H1 (cell line): ENCODE results near the gene TMEM161A. TPM values are rescaled to one million over a fixed set of nuclear protein-coding genes. Genes with fewer than 3 reads are reported as not detected.

ENCODE experiments used
- CTCF ChIA-PET: fragments of 300-600 bp; sonication (Branson Sonifier 250); formaldehyde crosslinking; loops from one replicate; lab custom pipeline; 2021; ENCODE audit not compliant: partially characterized antibody; lab: Charles Lee
- POLR2A ChIA-PET: fragments of 300-600 bp; sonication (Branson Sonifier 250); formaldehyde crosslinking; loops from one replicate; lab custom pipeline; 2021; ENCODE audit warnings: inconsistent platforms; ENCODE audit not compliant: partially characterized antibody; lab: Charles Lee
- DNase-seq, 2 experiments: peaks; one replicate each; pipeline versions ENCODE4 v3.0.0 to v3.0.0-alpha.2; 2010 to 2022; ENCODE audit warnings: low spot score in 2 of 2, low read depth in 1 of 2, mixed read lengths in 1 of 2
- FAIRE-seq: peaks from 2 replicates; lab custom pipeline; 2011; peaks lifted over from hg19 to GRCh38; lab: Jason Lieb, UNC
- H2AFZ ChIP-seq: 2 replicates; pipeline ENCODE4 v1.8.1; 2012; ENCODE audit warnings: low read length, inconsistent platforms
- H2AK5ac ChIP-seq: 2 replicates; pipeline ENCODE4 v1.6.1; 2013; ENCODE audit warnings: low read depth, low read length
- H2BK120ac ChIP-seq: replicated peaks from 2 replicates; pipeline ENCODE3; 2013; ENCODE audit warnings: low read depth, low read length, inconsistent platforms
- H2BK12ac ChIP-seq: 2 replicates; pipeline ENCODE4 v1.6.1; 2013; ENCODE audit warnings: low read depth, low read length
- H2BK15ac ChIP-seq: 2 replicates; pipeline ENCODE4 v1.6.1; 2013; ENCODE audit warnings: low read length
- H2BK20ac ChIP-seq: 2 replicates; pipeline ENCODE4 v1.6.1; 2013; ENCODE audit warnings: low read length
- H2BK5ac ChIP-seq: 2 replicates; pipeline ENCODE4 v1.6.1; 2013; ENCODE audit warnings: low read depth, low read length
- H3K14ac ChIP-seq: 2 replicates; pipeline ENCODE4 v1.6.1; 2013; ENCODE audit warnings: inconsistent platforms; ENCODE audit not compliant: insufficient read length
- H3K18ac ChIP-seq: 2 replicates; pipeline ENCODE4 v1.6.1; 2013; ENCODE audit warnings: low read length; ENCODE audit errors: extremely low read depth
- H3K23ac ChIP-seq: 2 replicates; pipeline ENCODE4 v1.6.1; 2013; ENCODE audit warnings: inconsistent platforms; ENCODE audit not compliant: insufficient read length
- H3K23me2 ChIP-seq: 2 replicates; pipeline ENCODE4 v1.6.1; 2013; ENCODE audit warnings: low read depth, low read length
- H3K27ac ChIP-seq: 2 replicates; pipeline ENCODE4 v1.6.1; 2011; ENCODE audit warnings: low read depth, low read length, inconsistent platforms
- H3K27me3 ChIP-seq, 4 experiments: replicated peaks in 1 of 4; 1 replicate in 1 of 4; 2 replicates in 3 of 4; pipeline versions ENCODE4 v1.6.1 to v1.8.1; 2011 to 2013; ENCODE audit warnings: low read length in 3 of 4, mild to moderate bottlenecking in 3 of 4, inconsistent platforms in 2 of 4, mixed read lengths in 2 of 4, moderate library complexity in 1 of 4; ENCODE audit not compliant: control insufficient read depth in 3 of 4, insufficient read depth in 3 of 4; ENCODE audit errors: extremely low read depth in 1 of 4
- H3K36me3 ChIP-seq, 4 experiments: 2 replicates each; pipeline versions ENCODE4 v1.6.1 to v1.8.1; 2011 to 2013; ENCODE audit warnings: mild to moderate bottlenecking in 4 of 4, low read length in 3 of 4, moderate library complexity in 2 of 4, control low read depth in 1 of 4, inconsistent platforms in 1 of 4; ENCODE audit not compliant: insufficient read depth in 4 of 4, control insufficient read depth in 2 of 4
- H3K4ac ChIP-seq: replicated peaks from 2 replicates; pipeline ENCODE3; 2013; ENCODE audit warnings: low read length, low read depth, mixed read lengths, inconsistent platforms; ENCODE audit not compliant: insufficient read length
- H3K4me1 ChIP-seq, 4 experiments: replicated peaks in 1 of 4; 1 replicate in 1 of 4; 2 replicates in 3 of 4; pipeline versions ENCODE4 v1.6.1 to v1.8.1; 2011 to 2013; ENCODE audit warnings: low read length in 3 of 4, inconsistent platforms in 2 of 4, mixed read lengths in 1 of 4; ENCODE audit not compliant: insufficient read depth in 4 of 4, control insufficient read depth in 3 of 4
- H3K4me2 ChIP-seq, 2 experiments: 2 replicates each; pipeline versions ENCODE4 v1.6.1 to v1.8.1; 2011 to 2013; ENCODE audit warnings: low read depth in 2 of 2, low read length in 2 of 2, control low read depth in 1 of 2, inconsistent platforms in 1 of 2, mild to moderate bottlenecking in 1 of 2; ENCODE audit not compliant: insufficient read depth in 1 of 2
- H3K4me3 ChIP-seq, 4 experiments: fragments of 200-600, 300-600 bp in 1 of 4; sonication (generic), shearing (Covaris generic), sonication (Bioruptor Twin) in 1 of 4; 2 replicates each; pipeline versions ENCODE4 v1.5.1 to v1.8.1; 2011 to 2016; ENCODE audit warnings: low read length in 4 of 4, low read depth in 3 of 4, control low read depth in 2 of 4, inconsistent platforms in 2 of 4, mild to moderate bottlenecking in 2 of 4, mixed read lengths in 1 of 4, moderate library complexity in 1 of 4; ENCODE audit not compliant: insufficient read depth in 2 of 4; ENCODE audit errors: extremely low read depth in 1 of 4
- H3K56ac ChIP-seq: replicated peaks from 2 replicates; pipeline ENCODE3; 2013; ENCODE audit warnings: low read depth, mild to moderate bottlenecking, mixed read lengths, low read length, inconsistent platforms; ENCODE audit not compliant: insufficient read length
- H3K79me1 ChIP-seq: 2 replicates; pipeline ENCODE4 v1.6.1; 2013; ENCODE audit warnings: low read depth, low read length, control low read depth
- H3K79me2 ChIP-seq, 2 experiments: 2 replicates each; pipeline versions ENCODE4 v1.6.1 to v1.8.1; 2012 to 2013; ENCODE audit warnings: low read length in 2 of 2, mild to moderate bottlenecking in 2 of 2, inconsistent platforms in 1 of 2; ENCODE audit not compliant: insufficient read depth in 2 of 2, control insufficient read depth in 1 of 2
- H3K9ac ChIP-seq, 4 experiments: replicated peaks in 1 of 4; 1 replicate in 1 of 4; 2 replicates in 3 of 4; pipeline versions ENCODE4 v1.6.1 to v1.8.1; 2011 to 2013; ENCODE audit warnings: low read depth in 3 of 4, low read length in 3 of 4, control low read depth in 2 of 4, mild to moderate bottlenecking in 2 of 4, moderate library complexity in 2 of 4, inconsistent platforms in 1 of 4; ENCODE audit errors: extremely low read depth in 1 of 4
- H3K9me3 ChIP-seq, 2 experiments: 2 replicates each; pipeline versions ENCODE4 v1.6.1 to v1.8.1; 2012 to 2013; ENCODE audit warnings: mild to moderate bottlenecking in 2 of 2, moderate library complexity in 2 of 2, control low read depth in 1 of 2, inconsistent platforms in 1 of 2, low read depth in 1 of 2, low read length in 1 of 2, mixed read lengths in 1 of 2; ENCODE audit not compliant: insufficient read depth in 2 of 2
- H4K20me1 ChIP-seq, 2 experiments: replicated peaks in 1 of 2; 2 replicates each; pipeline versions ENCODE3 to v1.8.1; 2011 to 2013; ENCODE audit warnings: inconsistent platforms in 2 of 2, low read length in 2 of 2, mild to moderate bottlenecking in 1 of 2; ENCODE audit not compliant: insufficient read depth in 2 of 2, control insufficient read depth in 1 of 2
- H4K5ac ChIP-seq: 2 replicates; pipeline ENCODE4 v1.6.1; 2013; ENCODE audit warnings: low read length, low read depth, mixed read lengths, inconsistent platforms; ENCODE audit not compliant: insufficient read length
- H4K8ac ChIP-seq: 2 replicates; pipeline ENCODE4 v1.8.0; 2013; ENCODE audit warnings: mild to moderate bottlenecking, moderate library complexity, low read length, inconsistent platforms; ENCODE audit not compliant: insufficient read depth; ENCODE audit errors: extremely low read depth
- H4K91ac ChIP-seq: replicated peaks from 2 replicates; pipeline ENCODE3; 2013; ENCODE audit warnings: low read length, mixed read lengths, inconsistent platforms; ENCODE audit not compliant: insufficient read length
- HDAC6 ChIP-seq: IDR thresholded peaks from one replicate; pipeline ENCODE4 v1.7.1; 2012; ENCODE audit warnings: low read depth, mild to moderate bottlenecking, inconsistent platforms, low read length, moderate library complexity
- WGBS, 2 experiments: shearing (Covaris generic) in 1 of 2; methylation state at CpG; one replicate each; pipeline versions ENCODE4 v1.1.6 to v1.1.7; 2013 to 2015; ENCODE audit warnings: low lambda C conversion rate in 2 of 2, mixed read lengths in 2 of 2, inconsistent platforms in 1 of 2, low coverage in 1 of 2, missing lambda C conversion rate in 1 of 2; ENCODE audit not compliant: insufficient replicate concordance in 2 of 2, insufficient coverage in 1 of 2, insufficient read length in 1 of 2; ENCODE audit errors: extremely low coverage in 1 of 2, missing lambda C conversion rate in 1 of 2; 5-methylcytosine and 5-hydroxymethylcytosine counted together
- polyA plus RNA-seq, 7 experiments: library from polyadenylated mRNA; depleted of rRNA in 3 of 7; stranded (reverse) in 5 of 7; unstranded in 2 of 7; fragments of >200 nt in 5 of 7; fragments of 200-250 nt in 2 of 7; gene quantifications; 1 replicate in 5 of 7; 2 replicates in 1 of 7; 4 replicates in 1 of 7; pipeline versions ENCODE4 v1.2.1 to v1.2.3, GENCODE V29; 2011 to 2013; ENCODE audit warnings: missing spikeins in 2 of 7, mixed read lengths in 2 of 7
- total RNA-seq: library from RNA; stranded (reverse); fragmentation: NEBNext Ultra II Directional; extraction: Animal tissue kit (Norgen Biotek cat#: 25700); gene quantifications from 2 replicates; pipeline ENCODE4 v1.2.1, GENCODE V29; 2021

Gene TMEM161A
- total and polyA plus RNA-seq, 2 of the 8 experiments (the other 6 are each of a cell fraction or from before 2014, with no cell fraction given): 47.8 to 103 TPM

GRCh38 chr19:19096641-19097627, 41.3 kb downstream of the TMEM161A start:
- H3K36me3 ChIP-seq: no peaks in the 10 kb centered on the region
- H2BK5ac ChIP-seq: no peak overlapping the region
- no peak overlapping the region; the same call in 1 of the 2 replicates for H3K18ac ChIP-seq
- H3K27ac ChIP-seq: no peak overlapping the region
- FAIRE-seq (no peak), DNase-seq (no peak)
- no peak overlapping the region for H3K9ac ChIP-seq
- H4K5ac ChIP-seq: no peak overlapping the region
- H3K9me3 ChIP-seq: no peaks in the 10 kb centered on the region
- no peak overlapping the region; the same call in 1 of the 2 replicates for H4K8ac ChIP-seq
- no peak overlapping the region for H2BK120ac ChIP-seq
- no peak overlapping the region for H3K4me2 ChIP-seq
- no peak overlapping the region for H4K91ac ChIP-seq
- H3K4me3 ChIP-seq: no peak overlapping the region
- 87% methylated on average over 22 of the region's 24 CpGs; no CpG with 5 or more reads in 1 of the 2 experiments for WGBS, 2 experiments
- H2BK20ac ChIP-seq: no peak overlapping the region
- no peaks in the 10 kb centered on the region for H3K23me2 ChIP-seq
- H3K4ac ChIP-seq: no peak overlapping the region
- H4K20me1 ChIP-seq: no peaks in the 10 kb centered on the region
- H2AFZ ChIP-seq: no peak overlapping the region
- H2BK15ac ChIP-seq: no peak overlapping the region
- CTCF ChIA-PET: interaction anchor here (1.2 to 2.8 kb wide), 10 partner anchors 11 to 59 kb away, joined by 3 to 7 read pairs (median 4); no protein-coding TSS in a partner anchor
- no peaks in the 10 kb centered on the region; the same call in 1 of the 2 replicates for H3K79me1 ChIP-seq
- POLR2A ChIA-PET: interaction anchor here (1.0 to 1.3 kb wide), 2 partner anchors 8 to 19 kb away, joined by 3 read pairs; no protein-coding TSS in a partner anchor
- no peaks in the 10 kb centered on the region for H3K79me2 ChIP-seq
- H3K56ac ChIP-seq: no peak overlapping the region
- H3K23ac ChIP-seq: no peak overlapping the region
- H3K27me3 ChIP-seq: peaks cover 0 to 2% (median 0%) of the 10 kb centered on the region in 4 experiments; a peak in 2 of 7 replicates
- H2AK5ac ChIP-seq: no peak overlapping the region
- H3K4me1 ChIP-seq: peaks cover 0 to 2% (median 0%) of the 10 kb centered on the region in 4 experiments; a peak in 4 of 7 replicates
- H2BK12ac ChIP-seq: no peak overlapping the region
- H3K14ac ChIP-seq: no peak overlapping the region
- TF ChIP-seq HDAC6: no peak
